ENCODE data around the gene OR2T33. TPM values are rescaled to one million over a fixed set of nuclear protein-coding genes. Genes with fewer than 3 reads are reported as not detected.
"Not testable (repeated sequence)": the region's sequence is repeated elsewhere in the genome, so short reads cannot be mapped to it uniquely, and the experiment has no call there.

Gene OR2T33
- total and polyA plus RNA-seq, 9 donors: not detected

GRCh38 chr1:248303324-248303723 lies 25.5 kb upstream of the OR2T33 start, which contains the start of gene OR2T12:
TSS of gene OR2T12 (minus strand) at chr1:248303424. CDS start at chr1:248295578, 7,846 bp downstream.
- no peaks in the 10 kb centered on the region for H3K27me3 ChIP-seq
- no peaks in the 10 kb centered on the region for H3K4me1 ChIP-seq (ENCODE audit: insufficient read depth)
- H3K27ac ChIP-seq: no peak within 1 kb of the TSS
- intact Hi-C loops (cut with DNase I): no loop called here
- H3K4me3 ChIP-seq: no peak within 1 kb of the TSS
- TF ChIP-seq POLR2A (IDR thresholded peaks at IDR 0.05) (no peak), CTCF (IDR thresholded peaks at IDR 0.05) (no peak), EP300 (IDR thresholded peaks at IDR 0.05) (no peak)
- WGBS, 3 donors: 78 to 85% (median 83%) methylated on average over 1 of the region's 1 CpG
- no peak for DNase-seq
- H3K36me3 ChIP-seq: no peaks in the 10 kb centered on the region
- H3K9me3 ChIP-seq: no peaks in the 10 kb centered on the region

- intact Hi-C loops (cut with DNase I): no loop called here
- TF ChIP-seq CTCF (IDR thresholded peaks at IDR 0.05): no peak
- TF ChIP-seq EP300 (IDR thresholded peaks at IDR 0.05): no peak
- no peak for TF ChIP-seq POLR2A (IDR thresholded peaks at IDR 0.05)
- Histone ChIP-seq H3K9me3 (no peaks in the 10 kb centered on the region), H3K4me3 (no peak overlapping the region), H3K27me3 (no peaks in the 10 kb centered on the region), H3K4me1 (ENCODE audit: insufficient read depth) (no peaks in the 10 kb centered on the region), H3K27ac (no peak overlapping the region), H3K36me3 (no peaks in the 10 kb centered on the region)
- no peak for DNase-seq
- 49 to 59% (median 55%) methylated on average over 6 of the region's 6 CpGs for WGBS, 3 donors
These were observed 10.6 kb upstream of the OR2T33 start for GRCh38 chr1:248288391-248288790.

- H3K27me3 ChIP-seq; H3K4me1 ChIP-seq (ENCODE audit: insufficient read depth); H3K4me3 ChIP-seq; H3K36me3 ChIP-seq; DNase-seq; intact Hi-C loops (cut with DNase I); H3K9me3 ChIP-seq; H3K27ac ChIP-seq: not testable (repeated sequence)
- WGBS, 3 donors: 81 to 86% methylated on average over 5 to 11 of the region's 16 CpGs; no CpG with 5 or more reads in 1 of the 3 donors
These were observed 4.6 kb downstream of the OR2T33 start for GRCh38 chr1:248273225-248273624.

- no peaks in the 10 kb centered on the region for H3K36me3 ChIP-seq
- intact Hi-C loops (cut with DNase I): no loop called here
- WGBS, 3 donors: 56 to 64% (median 59%) methylated on average over 4 of the region's 4 CpGs
- no peaks in the 10 kb centered on the region for H3K9me3 ChIP-seq
- DNase-seq: no peak
- H3K4me1 ChIP-seq (ENCODE audit: insufficient read depth): no peaks in the 10 kb centered on the region
- H3K27me3 ChIP-seq: no peaks in the 10 kb centered on the region
- H3K27ac ChIP-seq: no peak overlapping the region
- no peak overlapping the region for H3K4me3 ChIP-seq
- no peak for TF ChIP-seq CTCF (IDR thresholded peaks at IDR 0.05)
- no peak for TF ChIP-seq EP300 (IDR thresholded peaks at IDR 0.05)
- no peak for TF ChIP-seq POLR2A (IDR thresholded peaks at IDR 0.05)
These were observed 9.6 kb downstream of the OR2T33 start for GRCh38 chr1:248268178-248268577.

GRCh38 chr1:248259309-248259708 lies 18.5 kb downstream of the OR2T33 start:
- H3K27me3 ChIP-seq; DNase-seq; H3K36me3 ChIP-seq; H3K4me1 ChIP-seq (ENCODE audit: insufficient read depth); H3K27ac ChIP-seq; intact Hi-C loops (cut with DNase I); H3K9me3 ChIP-seq; H3K4me3 ChIP-seq: not testable (repeated sequence)
- WGBS, 3 donors: 62 to 69% (median 67%) methylated on average over 1 of the region's 1 CpG

GRCh38 chr1:248243204-248243603 lies 34.6 kb downstream of the OR2T33 start:
- Histone ChIP-seq H3K4me1 (ENCODE audit: insufficient read depth) (no peaks in the 10 kb centered on the region), H3K36me3 (no peaks in the 10 kb centered on the region), H3K9me3 (no peaks in the 10 kb centered on the region), H3K27me3 (no peaks in the 10 kb centered on the region), H3K4me3 (no peak overlapping the region), H3K27ac (no peak overlapping the region)
- intact Hi-C loops (cut with DNase I): no loop called here
- no peak for DNase-seq
- WGBS, 3 donors: 11 to 12% (median 11%) methylated on average over 14 of the region's 14 CpGs
- TF ChIP-seq POLR2A (IDR thresholded peaks at IDR 0.05) (no peak), CTCF (IDR thresholded peaks at IDR 0.05) (no peak), EP300 (IDR thresholded peaks at IDR 0.05) (no peak)
